Measurements from ENCODE around the gene BRSK2.
"Not testable (repeated sequence)": the region's sequence is repeated elsewhere in the genome, so short reads cannot be mapped to it uniquely, and the experiment has no call there.

Gene BRSK2

GRCh38 chr11:1410366-1411291, 20.9 kb downstream of the BRSK2 start:
- no peak for DNase-seq

- DNase-seq: no peak
Observed at GRCh38 chr11:1411301-1411700, 21.6 kb downstream of the BRSK2 start.

GRCh38 chr11:1411739-1412138, 22.0 kb downstream of the BRSK2 start:
- not testable (repeated sequence) for DNase-seq

GRCh38 chr11:1412377-1413095, 22.8 kb downstream of the BRSK2 start:
- no peak for DNase-seq

- no peak for DNase-seq
Observed at GRCh38 chr11:1414650-1415049, 24.9 kb downstream of the BRSK2 start.

GRCh38 chr11:1415631-1416030, 25.9 kb downstream of the BRSK2 start:
- DNase-seq: no peak

GRCh38 chr11:1418192-1418795, 28.6 kb downstream of the BRSK2 start:
- not testable (repeated sequence) for DNase-seq

- DNase-seq: no peak
Observed at GRCh38 chr11:1419811-1420210, 30.1 kb downstream of the BRSK2 start.

GRCh38 chr11:1421291-1421690, 31.6 kb downstream of the BRSK2 start:
- no peak for DNase-seq

GRCh38 chr11:1422481-1422880, 32.7 kb downstream of the BRSK2 start:
- no peak for DNase-seq

- DNase-seq: no peak
Observed at GRCh38 chr11:1422981-1423380, 33.2 kb downstream of the BRSK2 start.

GRCh38 chr11:1423406-1423805, 33.7 kb downstream of the BRSK2 start:
- DNase-seq: not testable (repeated sequence)

GRCh38 chr11:1425006-1425405, 35.3 kb downstream of the BRSK2 start:
- DNase-seq: no peak

GRCh38 chr11:1425439-1425838, 35.7 kb downstream of the BRSK2 start:
- no peak for DNase-seq

- no peak for DNase-seq
Observed at GRCh38 chr11:1428762-1429316, 39.1 kb downstream of the BRSK2 start.

- no peak for DNase-seq
Observed at GRCh38 chr11:1433568-1433967, 43.8 kb downstream of the BRSK2 start.

- DNase-seq: no peak
Observed at GRCh38 chr11:1433977-1434640, 44.4 kb downstream of the BRSK2 start.

- DNase-seq: not testable (repeated sequence)
Observed at GRCh38 chr11:1435479-1435819, 45.7 kb downstream of the BRSK2 start.

- DNase-seq: no peak
Observed at GRCh38 chr11:1435820-1436467, 46.2 kb downstream of the BRSK2 start.

GRCh38 chr11:1436468-1437039, 46.8 kb downstream of the BRSK2 start:
- no peak for DNase-seq

GRCh38 chr11:1437500-1437899, 47.8 kb downstream of the BRSK2 start:
- DNase-seq: no peak
